Spleen (tissue), 11 donors: ENCODE data around the gene PAXIP1. TPM values are rescaled to one million over a fixed set of nuclear protein-coding genes. Genes with fewer than 3 reads are reported as not detected.

Experiments
- DNase-seq: peaks from one replicate; pipeline ENCODE4 v3.0.0-alpha.2; 2020
- H3K27ac ChIP-seq, 8 donors: fragments of 200-600 bp; sonication (generic) in 7 of 8; 1 replicate in 4 of 8; 2 replicates in 4 of 8; pipeline versions ENCODE4 v1.5.0 to v1.8.0; 2016 to 2021; ENCODE audit warnings: inconsistent platforms in 4 of 8, mild to moderate bottlenecking in 4 of 8, moderate library complexity in 1 of 8
- H3K27me3 ChIP-seq, 7 donors: fragments of 200-600 bp; sonication (generic) in 6 of 7; replicated peaks in 1 of 7; 1 replicate in 4 of 7; 2 replicates in 3 of 7; pipeline versions ENCODE4 v1.5.0 to v1.8.0; 2016 to 2021; ENCODE audit warnings: inconsistent platforms in 3 of 7, mild to moderate bottlenecking in 1 of 7
- H3K36me3 ChIP-seq, 6 donors: fragments of 200-600 bp; sonication (generic) in 5 of 6; 1 replicate in 4 of 6; 2 replicates in 2 of 6; pipeline versions ENCODE4 v1.5.0 to v1.8.0; 2016 to 2021; ENCODE audit warnings: inconsistent platforms in 2 of 6
- H3K4me1 ChIP-seq, 6 donors: fragments of 200-600 bp; sonication (generic) in 5 of 6; 1 replicate in 3 of 6; 2 replicates in 3 of 6; pipeline versions ENCODE4 v1.5.0 to v1.8.0; 2016 to 2021; ENCODE audit warnings: inconsistent platforms in 3 of 6
- H3K4me3 ChIP-seq, 8 donors: fragments of 200-600 bp; sonication (generic) in 7 of 8; 1 replicate in 4 of 8; 2 replicates in 4 of 8; pipeline versions ENCODE4 v1.5.0 to v1.8.0; 2016 to 2021; ENCODE audit warnings: inconsistent platforms in 4 of 8, mild to moderate bottlenecking in 4 of 8, moderate library complexity in 2 of 8
- H3K9me3 ChIP-seq, 8 donors: fragments of 200-600 bp; sonication (generic) in 7 of 8; 1 replicate in 4 of 8; 2 replicates in 4 of 8; pipeline versions ENCODE4 v1.5.0 to v1.8.0; 2016 to 2021; ENCODE audit warnings: inconsistent platforms in 4 of 8
- CTCF ChIP-seq, 11 experiments: fragments of 200-600 bp in 7 of 11; fragments of 450-650 bp in 4 of 11; sonication (generic) in 4 of 11; IDR thresholded peaks in 8 of 11; conservative IDR thresholded peaks in 3 of 11; 1 replicate in 7 of 11; 2 replicates in 4 of 11; pipeline versions ENCODE4 v1.4.0 to v1.8.0; 2016 to 2021; ENCODE audit warnings: antibody characterized with exemption in 11 of 11, inconsistent platforms in 4 of 11, mild to moderate bottlenecking in 1 of 11
- POLR2A ChIP-seq, 3 donors: fragments of 450-650 bp; IDR thresholded peaks; one replicate each; pipeline ENCODE4 v1.5.1; 2017; ENCODE audit warnings: antibody characterized with exemption in 3 of 3, mild to moderate bottlenecking in 1 of 3
- POLR2AphosphoS5 ChIP-seq, 3 donors: sonication (generic); formaldehyde crosslinking; IDR thresholded peaks; one replicate each; pipeline ENCODE4 v1.5.1; 2017; ENCODE audit warnings: antibody characterized with exemption in 3 of 3
- WGBS, 5 donors: extraction: QIAGEN DNeasy Blood & Tissue Kit in 3 of 5; methylation state at CpG; one replicate each; pipeline versions ENCODE4 v1.1.5 to v1.1.7; 2013 to 2018; 5-methylcytosine and 5-hydroxymethylcytosine counted together
- intact Hi-C: fragments of 100-400 bp; cut with DNase I; formaldehyde crosslinking; loops from one replicate; pipeline ENCODE4 v1.15.0; 2023; ENCODE audit warnings: low total_unique reads
- polyA plus RNA-seq, 3 donors: library from polyadenylated mRNA; stranded (reverse); fragments of 200-250 nt; gene quantifications; one replicate each; pipeline ENCODE4 v1.2.1, GENCODE V29; 2013
- total RNA-seq, 7 donors: library from RNA; depleted of rRNA in 3 of 7; stranded (reverse); fragments of >200 nt in 3 of 7; fragmentation: NEBNext Ultra II Directional in 4 of 7; extraction: Animal tissue kit (Norgen Biotek cat#: 25700) in 4 of 7; gene quantifications; one replicate each; pipeline versions ENCODE4 v1.1.0 to v1.2.1, GENCODE V29; 2016 to 2021
- donor health status: healthy with polysubstance abuse.
- donor health status: DM: no; HTN: no; CAD: no; lungs with moderate emphysema.
- donor health status: DM: no; HTN: no; CAD: no.
- donor health status: Bipolar disorder and iron deficiency.
- donor health status: healthy.
- donor health status: DM: no; HTN: no; CAD: no.
- donor health status: DM: yes; HTN: yes; CAD: no.

PAXIP1 gene
- total and polyA plus RNA-seq, 10 donors = 2.7 to 15.0 (median 13.3) TPM

DNA sequence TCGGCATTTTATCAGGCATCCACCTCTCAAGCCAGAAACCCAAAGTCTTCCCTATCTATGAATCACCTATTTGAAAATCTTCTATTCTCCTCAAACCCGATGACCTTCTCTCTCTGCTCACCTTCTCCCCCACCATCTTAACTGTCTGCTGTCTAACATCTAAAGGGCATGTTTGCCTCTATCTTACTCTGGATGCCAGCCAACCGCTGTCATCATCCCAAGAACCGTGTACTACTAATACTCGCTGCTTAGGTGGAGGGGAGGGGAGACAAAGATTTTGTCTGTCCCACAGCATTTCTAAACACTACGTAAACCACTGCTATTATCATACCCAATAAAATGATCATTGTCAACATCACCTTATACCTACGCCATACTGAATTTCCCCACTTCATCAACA is 29.5 kb downstream of the PAXIP1 start:
- Histone ChIP-seq H3K36me3 (peaks cover under 1 to 91% (median 17%) of the 10 kb centered on the region in 6 donors), H3K9me3 (no peaks in the 10 kb centered on the region), H3K4me3 (no peak overlapping the region), H3K4me1 (peaks cover 0 to 13% (median 0%) of the 10 kb centered on the region in 6 donors), H3K27me3 (no peaks in the 10 kb centered on the region), H3K27ac (no peak overlapping the region)
- no peak for TF ChIP-seq CTCF (IDR thresholded peaks at IDR 0.05 in 8 of 11, conservative IDR thresholded peaks at IDR 0.05 in 3 of 11)
- no peak for TF ChIP-seq POLR2AphosphoS5 (IDR thresholded peaks at IDR 0.05)
- no peak for DNase-seq
- intact Hi-C loops = no loop called here
- 92 to 95% (median 92%) methylated on average over 7 of the region's 7 CpGs for WGBS, 5 donors

GRCh38 chr7:154968336-154969001 is 34.5 kb downstream of the PAXIP1 start:
- peak; percentile 75 for DNase-seq
- H3K4me3 ChIP-seq = no peak overlapping the region
- no peaks in the 10 kb centered on the region for H3K27me3 ChIP-seq
- intact Hi-C loops = no loop called here
- H3K36me3 ChIP-seq = peaks cover 2 to 98% (median 40%) of the 10 kb centered on the region in 6 donors
- 87 to 94% (median 91%) methylated on average over 11 of the region's 11 CpGs for WGBS, 5 donors
- no peaks in the 10 kb centered on the region for H3K4me1 ChIP-seq
- TF ChIP-seq POLR2A (IDR thresholded peaks at IDR 0.05) = no peak
- TF ChIP-seq CTCF (IDR thresholded peaks at IDR 0.05 in 8 of 11, conservative IDR thresholded peaks at IDR 0.05 in 3 of 11) = no peak
- peak in 1 of 3 donors; percentile 21 for TF ChIP-seq POLR2AphosphoS5 (IDR thresholded peaks at IDR 0.05)
- no peaks in the 10 kb centered on the region for H3K9me3 ChIP-seq
- peak overlapping the region in 1 of 8 donors; percentile 31 for H3K27ac ChIP-seq

DNA sequence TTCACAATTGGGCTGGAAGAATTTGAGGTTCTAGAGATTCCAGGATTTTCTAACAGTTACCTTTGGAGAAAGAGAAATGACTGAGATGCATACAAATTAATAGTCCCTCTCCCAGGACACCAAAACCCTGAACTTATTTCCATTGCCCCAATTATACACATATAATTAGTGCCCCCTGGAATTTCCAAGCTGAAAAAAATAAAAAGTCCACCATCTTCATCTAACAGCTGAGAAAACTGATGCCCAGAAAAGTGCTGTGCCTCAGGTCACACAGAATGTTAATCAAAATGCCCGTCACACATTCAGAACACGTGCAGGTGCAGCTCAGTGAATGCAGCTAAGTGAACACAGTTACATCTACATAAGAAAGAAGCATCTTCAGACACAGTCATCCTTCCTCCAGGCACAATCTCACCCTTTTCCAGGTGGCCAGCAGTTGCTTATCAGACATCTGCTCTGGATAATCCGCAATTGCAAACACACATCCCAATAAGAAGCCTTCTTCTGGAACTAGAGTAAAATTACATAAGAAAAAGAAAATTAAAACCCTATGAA is 35.4 kb downstream of the PAXIP1 start:
- H3K27ac ChIP-seq = no peak overlapping the region
- no peaks in the 10 kb centered on the region for H3K9me3 ChIP-seq
- H3K36me3 ChIP-seq = peaks cover 2 to 98% (median 45%) of the 10 kb centered on the region in 6 donors
- no peak for DNase-seq
- intact Hi-C loops = no loop called here
- TF ChIP-seq POLR2A (IDR thresholded peaks at IDR 0.05) = no peak
- no peak for TF ChIP-seq POLR2AphosphoS5 (IDR thresholded peaks at IDR 0.05)
- no peak for TF ChIP-seq CTCF (IDR thresholded peaks at IDR 0.05 in 8 of 11, conservative IDR thresholded peaks at IDR 0.05 in 3 of 11)
- H3K4me3 ChIP-seq = no peak overlapping the region
- H3K4me1 ChIP-seq = no peaks in the 10 kb centered on the region
- no peaks in the 10 kb centered on the region for H3K27me3 ChIP-seq
- 94 to 100% (median 96%) methylated on average over 3 of the region's 3 CpGs for WGBS, 5 donors

- Histone ChIP-seq H3K9me3 (no peaks in the 10 kb centered on the region), H3K4me1 (no peaks in the 10 kb centered on the region), H3K27ac (no peak overlapping the region), H3K27me3 (no peaks in the 10 kb centered on the region), H3K4me3 (no peak overlapping the region), H3K36me3 (peaks cover 2 to 99% (median 62%) of the 10 kb centered on the region in 6 donors)
- no peak for DNase-seq
- intact Hi-C loops = no loop called here
- 86 to 94% (median 90%) methylated on average over 6 of the region's 6 CpGs for WGBS, 5 donors
- no peak for TF ChIP-seq POLR2A (IDR thresholded peaks at IDR 0.05)
- no peak for TF ChIP-seq POLR2AphosphoS5 (IDR thresholded peaks at IDR 0.05)
- TF ChIP-seq CTCF (IDR thresholded peaks at IDR 0.05 in 8 of 11, conservative IDR thresholded peaks at IDR 0.05 in 3 of 11) = no peak
These were observed 37.9 kb downstream of the PAXIP1 start for GRCh38 chr7:154965014-154965413.
